NCI-H1417 (cell line): Measurements from ENCODE around the gene IKZF2.

ENCODE experiments used
- DNase-seq, 3 experiments: peaks; one replicate each; lab custom pipeline; 2025; lab: John Stamatoyannopoulos, UW

Gene IKZF2

DNA sequence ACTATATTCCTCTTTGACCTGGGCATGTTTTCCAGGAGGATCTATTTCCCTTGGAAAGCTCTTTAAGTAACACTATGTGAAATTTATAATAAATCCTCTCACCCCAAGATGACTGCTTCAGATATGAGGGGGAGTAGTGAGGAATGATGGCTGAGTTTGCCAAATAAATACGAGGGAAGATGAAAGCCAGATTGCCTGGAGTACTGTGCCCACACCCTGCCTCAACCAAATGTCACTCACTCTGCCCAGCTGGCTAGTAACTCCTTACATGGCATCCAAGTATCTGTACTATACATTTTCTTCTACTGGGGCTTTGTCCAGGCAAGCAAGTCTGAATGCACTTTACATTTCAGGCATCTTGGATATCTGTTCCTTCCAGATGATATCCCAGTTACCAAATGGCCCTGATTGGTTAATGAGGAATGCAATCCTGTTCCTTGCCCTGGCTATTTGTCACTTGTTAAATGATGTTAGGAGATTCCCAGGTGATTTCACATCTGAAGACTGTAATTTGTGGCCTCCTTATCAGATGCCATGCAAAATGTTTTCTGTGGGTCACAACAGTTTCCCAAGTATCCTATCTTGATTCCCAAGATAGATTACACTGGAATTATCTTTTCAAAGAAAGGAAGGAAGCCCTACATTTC lies 191.8 kb downstream of the IKZF2 start:
- DNase-seq, result no peak

DNA sequence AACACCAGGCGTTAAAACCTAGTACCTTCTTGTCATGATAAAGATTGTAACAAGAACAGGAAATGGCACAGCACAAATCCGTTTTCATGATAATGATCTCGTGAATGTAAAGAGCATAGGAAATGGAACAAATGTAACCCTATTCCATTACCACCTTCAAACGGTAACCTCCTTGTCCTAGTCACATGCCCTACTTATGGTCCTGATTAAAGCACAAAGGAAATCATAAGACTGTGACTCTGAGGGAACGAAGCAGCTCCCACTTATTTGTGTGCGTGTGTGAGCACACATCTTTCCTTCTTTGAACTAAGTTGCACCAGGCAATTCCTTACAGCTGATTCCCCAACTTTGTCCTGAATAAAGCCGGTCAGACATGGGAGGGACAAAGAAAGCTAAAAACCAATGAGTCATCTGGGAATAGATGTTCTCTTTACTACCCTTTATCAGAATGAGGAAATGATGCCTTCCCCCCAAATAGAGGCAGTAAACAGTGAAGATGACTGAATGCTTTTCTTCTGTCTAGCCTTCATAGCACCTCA lies 192.6 kb downstream of the IKZF2 start:
- DNase-seq, result no peak

DNA sequence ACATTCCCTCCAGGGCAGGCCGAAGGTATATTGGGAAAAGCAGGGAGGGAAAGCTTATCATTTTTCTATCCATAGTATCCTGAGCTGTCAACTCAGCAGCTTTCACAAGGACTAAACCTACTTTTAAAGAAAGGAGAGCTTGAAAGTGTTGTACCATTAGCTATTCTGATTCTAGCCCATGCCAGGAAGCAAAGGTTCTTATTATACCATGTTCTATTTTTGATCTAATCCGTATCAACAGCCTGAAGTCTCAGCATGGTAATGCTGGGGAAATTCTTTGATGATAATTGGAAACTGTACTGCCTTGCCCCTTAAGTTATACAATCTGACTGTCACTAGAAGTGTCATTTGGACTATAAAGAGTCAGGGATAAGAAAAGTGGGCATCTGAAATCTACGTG lies 193.3 kb downstream of the IKZF2 start:
- no peak for DNase-seq

DNA sequence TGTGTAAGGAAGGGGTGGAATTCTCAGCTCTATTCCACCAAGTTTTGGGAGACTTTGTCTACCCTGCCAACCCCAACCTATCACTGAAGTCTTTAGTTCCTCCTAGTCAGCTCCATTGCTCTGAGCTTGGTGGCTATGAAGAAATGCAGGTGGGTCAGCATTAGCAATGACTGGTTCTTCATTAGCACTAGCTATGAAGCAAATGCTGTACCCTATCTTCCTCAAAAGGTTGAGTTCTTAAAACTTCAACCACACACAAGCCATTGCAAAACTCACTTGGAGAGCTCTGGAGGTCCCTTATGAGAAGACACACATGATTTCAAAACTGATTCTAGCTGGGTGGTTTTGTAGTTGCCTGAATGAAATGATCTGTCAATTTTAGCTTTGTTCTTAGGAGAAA lies 193.8 kb downstream of the IKZF2 start:
- no peak for DNase-seq

DNA sequence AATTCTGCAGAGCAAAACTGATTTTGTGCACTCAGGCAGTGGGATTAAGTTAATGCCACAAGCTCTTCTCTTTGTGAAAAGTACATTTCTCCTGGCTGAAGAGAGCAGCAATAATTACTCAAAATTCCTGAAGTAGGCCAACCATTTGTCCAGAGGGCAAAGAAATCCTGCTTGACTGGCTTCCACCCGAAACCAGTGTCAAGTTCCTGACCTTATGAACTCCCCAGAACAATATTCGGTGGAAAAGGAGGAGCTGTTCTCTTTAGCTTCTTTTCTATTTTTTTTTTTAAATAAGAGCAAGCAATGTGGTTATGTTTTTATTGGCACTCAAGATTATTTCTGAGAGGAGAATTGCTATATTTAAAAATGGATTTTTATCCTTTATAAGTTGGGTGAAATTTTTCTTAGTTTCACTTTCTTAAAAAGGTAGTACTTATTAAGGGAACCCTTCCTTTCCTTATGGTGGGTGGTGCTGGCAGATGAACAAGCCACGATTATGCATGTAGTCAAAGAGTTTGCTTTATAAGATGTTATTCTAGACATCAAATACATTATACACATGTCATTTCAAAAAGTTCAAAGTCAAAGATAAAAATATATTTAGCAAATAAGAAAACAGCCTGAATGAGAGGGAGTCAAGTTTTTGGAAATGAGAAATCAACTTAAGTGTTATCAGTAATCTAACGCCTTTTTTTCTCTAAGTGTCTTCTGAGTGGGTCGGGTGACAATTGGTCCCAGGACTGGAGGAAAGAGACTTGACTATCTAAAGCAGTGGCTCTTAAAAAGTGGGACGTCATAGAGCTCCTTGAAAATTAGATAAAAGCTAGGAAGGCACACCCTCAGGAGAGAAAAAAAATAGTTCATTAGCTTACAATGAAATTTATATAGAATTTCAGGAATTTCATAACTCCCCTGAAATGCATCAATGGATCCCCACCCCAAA lies 194.5 kb downstream of the IKZF2 start:
- no peak for DNase-seq

DNA sequence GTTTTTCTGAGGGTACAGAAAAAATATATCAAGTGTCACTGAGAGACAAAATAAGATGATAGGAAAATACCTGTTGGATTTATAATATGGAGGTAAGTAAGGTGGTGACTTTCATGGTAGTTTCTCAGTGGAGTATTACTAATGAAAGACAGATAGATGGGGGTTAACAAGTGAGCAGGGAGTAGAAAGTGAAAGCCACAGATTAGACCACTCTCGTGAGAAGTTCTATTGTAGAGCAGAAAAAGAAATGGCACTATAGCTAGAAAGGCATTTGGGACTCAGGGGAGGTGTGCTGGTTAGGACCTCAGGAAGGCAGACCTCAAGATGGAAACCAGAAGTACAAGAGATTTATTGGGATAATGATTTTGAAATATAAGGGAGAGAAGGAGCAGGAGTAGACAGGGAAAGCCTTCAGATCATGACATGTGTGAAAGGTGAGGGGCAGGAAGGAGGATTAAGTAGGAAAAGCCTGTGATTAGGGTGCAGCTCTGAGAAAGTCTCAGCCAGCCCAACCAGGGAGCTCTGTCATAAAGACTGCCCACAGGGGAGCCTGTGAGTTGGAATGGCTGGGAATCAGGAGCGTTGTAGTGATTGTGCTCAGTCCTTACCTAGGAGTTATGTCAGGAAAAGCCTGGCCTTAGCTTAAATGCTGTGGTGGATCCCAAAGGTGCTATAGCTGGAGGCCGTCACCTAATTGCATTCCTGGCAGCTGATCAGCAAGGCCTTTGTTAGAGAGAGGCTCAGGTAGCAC lies 198.1 kb downstream of the IKZF2 start:
- peak in 2 of 3 experiments; percentile 4 to 34 for DNase-seq

DNA sequence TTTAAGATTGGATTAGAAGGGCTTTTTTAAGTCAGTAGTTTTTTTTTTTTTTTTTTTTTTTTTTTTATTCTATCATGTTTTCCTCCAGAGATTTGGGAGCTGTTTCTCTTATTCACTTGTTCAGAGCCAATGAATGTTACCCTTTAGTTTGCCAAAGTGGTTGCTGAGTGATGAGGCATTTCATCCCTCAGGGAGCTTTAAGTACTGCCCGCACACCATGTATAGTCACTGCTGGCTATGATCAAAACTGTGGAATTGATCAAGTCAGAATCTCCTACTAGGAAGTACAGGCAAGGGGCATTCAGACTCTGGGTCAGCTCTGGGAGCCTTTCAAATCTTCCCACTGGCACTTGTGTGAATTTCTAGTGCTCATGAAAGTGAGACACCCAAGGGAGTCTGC lies 201.6 kb downstream of the IKZF2 start:
- no peak for DNase-seq
